ENCODE data around the gene LPAR1.

LPAR1 gene

DNA sequence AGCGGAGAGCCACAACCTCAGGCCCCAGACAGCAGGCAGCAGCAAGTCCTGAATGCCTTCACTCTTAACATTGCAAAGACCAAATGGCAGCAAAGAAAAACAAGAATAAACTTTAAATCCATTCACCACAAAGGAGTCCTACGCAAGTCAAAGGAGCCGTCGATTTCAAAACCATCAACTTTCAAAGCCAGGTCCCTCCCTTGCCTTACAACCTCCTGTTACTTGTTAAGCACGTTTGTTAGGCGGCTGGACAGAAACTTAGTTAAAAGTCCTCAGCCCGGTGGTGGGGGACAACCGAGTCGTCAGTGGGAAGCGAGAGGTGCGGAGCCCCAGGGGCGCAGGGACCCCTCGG, 938 bp downstream of the LPAR1 start:
- no peak for DNase-seq

- no peak for DNase-seq
These were observed 1.3 kb downstream of the LPAR1 start for GRCh38 chr9:111036946-111037345.

DNA sequence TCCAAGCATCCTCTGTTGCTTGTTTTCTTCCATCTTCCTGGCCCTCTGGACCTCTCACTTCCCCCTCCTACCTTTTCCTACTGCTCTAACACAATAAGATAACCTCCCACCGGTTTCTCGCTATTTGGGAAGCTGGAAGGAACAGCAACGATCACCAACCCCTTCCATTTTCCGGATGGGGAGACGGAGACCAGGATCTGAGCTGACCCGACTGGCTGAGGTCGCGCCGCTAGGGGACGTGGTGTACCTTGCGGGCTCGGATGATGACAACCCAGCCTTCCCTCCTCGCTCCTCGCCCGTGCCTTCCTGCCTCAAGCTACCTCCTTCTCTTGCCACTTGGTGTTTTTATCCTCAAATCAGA, 1.9 kb downstream of the LPAR1 start:
- peak; percentile 74 for DNase-seq

DNA sequence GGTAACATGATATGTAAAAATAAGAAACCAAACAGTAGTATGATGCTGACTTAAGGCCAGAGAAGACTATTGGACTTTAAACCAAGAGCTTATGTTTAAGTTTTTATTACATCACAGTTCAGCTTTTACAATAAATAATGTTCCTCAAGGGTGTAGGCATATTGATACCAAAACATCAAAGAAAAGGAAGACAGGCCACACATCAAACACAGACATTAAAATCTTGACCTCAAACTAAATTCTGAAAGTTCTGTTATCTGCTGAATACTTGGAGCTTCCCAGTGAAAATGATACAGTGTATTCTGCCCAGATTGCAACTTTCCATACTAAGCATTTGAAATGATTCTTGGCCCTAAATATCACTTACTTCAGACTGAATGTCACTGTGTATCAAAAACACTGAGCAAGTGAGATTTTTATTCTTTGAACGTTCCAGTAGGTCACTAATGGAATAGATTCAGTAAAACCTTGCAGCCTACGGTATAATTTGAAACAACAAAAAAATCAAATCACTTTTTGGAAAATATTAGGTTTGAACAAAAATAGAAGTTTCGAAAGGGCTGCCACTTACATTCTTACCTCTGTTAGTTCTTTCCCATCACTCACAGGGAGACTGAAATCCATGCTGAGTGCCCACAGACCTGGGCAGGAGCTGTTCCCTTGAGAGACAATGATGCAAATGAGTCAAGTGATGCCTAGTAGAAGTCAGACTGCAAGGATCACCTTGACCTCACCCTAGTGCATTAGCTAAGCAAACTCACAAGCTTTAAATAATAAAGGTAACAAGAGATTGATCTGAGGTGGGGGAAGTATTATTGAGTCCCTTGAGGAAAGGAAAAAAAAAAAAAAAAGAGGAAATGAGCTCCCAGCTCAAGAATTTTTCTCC, 2.5 kb downstream of the LPAR1 start:
- DNase-seq = no peak

- DNase-seq = no peak
These were observed 3.3 kb downstream of the LPAR1 start for GRCh38 chr9:111034898-111035539.

DNA sequence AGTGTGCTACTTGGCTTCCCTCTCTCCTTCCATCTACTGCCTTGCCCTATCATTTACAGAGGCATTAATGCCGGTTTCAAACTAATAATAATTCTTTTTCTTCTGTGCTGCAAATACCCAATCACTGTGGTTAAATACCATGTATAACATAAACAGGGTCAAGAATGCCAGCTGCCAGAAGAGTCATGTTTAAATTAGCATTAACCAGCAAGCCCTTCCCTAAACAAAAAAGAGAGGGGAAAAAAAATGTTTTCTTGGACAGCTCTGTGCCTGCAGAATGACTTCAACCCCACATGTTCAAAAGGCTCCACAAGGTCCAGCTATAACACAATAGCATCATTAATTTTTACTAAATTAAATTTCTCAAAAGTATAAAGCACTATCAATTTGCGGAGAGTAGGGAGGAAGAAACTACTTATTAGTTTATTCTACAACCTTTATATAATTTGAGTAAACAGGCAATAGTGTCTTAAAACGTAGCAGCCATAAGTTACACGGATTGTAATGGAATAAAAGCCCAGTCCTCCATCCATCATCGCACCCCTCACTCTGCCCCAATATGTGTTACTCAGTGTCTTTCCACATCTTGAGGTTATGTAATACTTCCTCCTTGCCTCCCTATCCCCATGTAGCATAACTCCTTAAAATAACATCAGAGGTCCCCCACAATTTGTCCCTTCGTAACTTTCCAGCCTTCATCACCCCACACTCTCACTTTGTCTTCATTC, 3.9 kb downstream of the LPAR1 start:
- DNase-seq = no peak

DNA sequence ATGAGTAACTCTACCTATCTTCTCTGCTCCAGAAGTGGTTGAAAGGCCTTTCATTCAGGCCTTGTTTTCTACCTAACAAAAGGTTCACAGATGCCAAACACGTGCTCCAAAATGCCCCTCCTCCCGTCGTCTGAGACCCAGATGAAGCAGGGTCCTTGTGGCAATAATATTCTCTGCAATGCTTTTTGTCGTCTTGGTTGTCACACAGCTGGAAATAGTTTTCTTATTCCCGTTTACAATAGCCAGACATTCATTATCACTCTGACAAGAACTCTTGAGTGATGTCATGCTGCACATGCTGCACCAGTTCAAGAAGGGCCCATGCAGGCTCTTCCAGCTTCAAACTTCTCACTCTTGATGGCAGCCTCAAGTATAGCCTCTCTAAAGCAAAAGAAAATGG, 7.8 kb downstream of the LPAR1 start:
- no peak for DNase-seq

DNA sequence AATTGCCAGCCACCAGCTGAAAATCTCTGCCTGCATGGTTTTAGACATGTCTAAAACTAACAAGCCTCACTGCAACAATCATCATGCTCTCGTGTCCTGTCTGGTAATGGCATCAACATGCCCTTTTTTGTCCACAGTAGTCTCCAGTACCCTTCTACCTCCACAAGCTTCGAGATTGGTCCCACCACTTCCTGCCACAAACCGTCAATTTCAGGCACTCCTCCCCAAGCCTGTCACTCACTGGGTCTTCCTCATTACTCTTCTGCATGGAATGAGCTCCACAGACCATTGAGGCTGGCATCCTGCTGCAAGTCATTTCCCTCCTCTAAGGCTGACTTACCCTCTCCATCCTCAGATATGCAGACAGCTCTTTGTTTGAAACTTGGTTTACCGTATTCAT, 9.0 kb downstream of the LPAR1 start:
- no peak for DNase-seq

DNA sequence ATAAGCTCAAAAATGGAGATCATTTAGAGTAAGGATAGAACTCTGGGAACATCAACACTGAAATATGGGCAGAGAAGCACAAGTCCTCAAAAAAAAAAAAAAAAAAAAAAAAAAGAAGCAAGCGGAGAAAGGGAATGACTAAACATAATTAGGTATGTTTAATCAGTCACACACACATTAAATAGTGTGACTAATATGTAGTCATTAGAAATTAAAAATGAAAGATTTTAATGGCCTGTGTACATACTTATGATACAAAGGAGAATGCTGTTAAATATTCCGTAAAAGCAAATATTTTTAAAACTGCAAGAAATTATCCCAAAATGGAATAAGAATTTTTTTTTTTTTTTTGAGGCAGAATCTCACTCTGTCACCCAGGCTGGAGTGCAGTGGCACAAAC, 10.5 kb downstream of the LPAR1 start:
- no peak for DNase-seq

DNA sequence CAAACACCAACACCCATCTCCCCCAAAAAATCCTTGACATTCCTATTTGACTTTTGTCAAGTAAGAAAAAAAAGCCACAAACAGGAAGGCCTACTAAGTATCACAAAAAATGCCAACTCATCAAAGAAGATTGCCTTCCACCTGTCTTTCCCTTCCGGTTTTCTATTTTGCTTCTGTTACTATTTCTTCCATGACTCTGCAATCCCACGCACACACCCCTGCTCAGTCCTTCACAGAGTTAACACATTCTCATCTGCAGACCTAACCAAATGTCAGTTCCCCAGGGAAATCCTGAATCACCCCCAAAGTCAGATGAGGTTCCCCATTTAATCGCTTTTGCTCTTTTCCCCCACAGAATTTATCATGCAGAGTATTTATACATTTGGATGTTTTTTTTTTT, 15.1 kb downstream of the LPAR1 start:
- DNase-seq = no peak

DNA sequence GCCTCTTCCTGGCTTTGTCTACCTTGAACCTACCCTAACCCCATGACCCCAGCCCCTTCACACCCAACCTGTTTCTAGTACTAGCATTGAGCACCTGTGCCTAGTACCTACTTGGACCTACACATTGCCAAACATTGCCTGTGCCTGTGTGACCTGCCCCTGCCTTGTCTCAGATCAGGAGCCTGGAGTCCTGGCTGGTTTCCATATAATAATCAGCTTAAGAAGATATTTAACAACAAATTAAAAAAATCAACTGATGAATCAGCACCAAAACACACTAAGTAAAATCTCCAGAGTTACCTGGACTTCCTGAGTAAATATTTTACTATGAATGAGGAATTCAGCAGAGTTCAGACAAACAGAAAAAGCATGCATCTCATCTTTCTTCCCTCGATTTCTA, 17.7 kb downstream of the LPAR1 start:
- no peak for DNase-seq

GRCh38 chr9:111016426-111017045, 21.7 kb downstream of the LPAR1 start:
- DNase-seq = no peak

- DNase-seq = no peak
These were observed 22.3 kb downstream of the LPAR1 start for GRCh38 chr9:111016016-111016415.

GRCh38 chr9:111013707-111014106, 24.6 kb downstream of the LPAR1 start:
- DNase-seq = no peak

- DNase-seq = no peak
These were observed 25.0 kb downstream of the LPAR1 start for GRCh38 chr9:111013250-111013649.

GRCh38 chr9:111008158-111009075, 29.9 kb downstream of the LPAR1 start:
- DNase-seq = no peak

DNA sequence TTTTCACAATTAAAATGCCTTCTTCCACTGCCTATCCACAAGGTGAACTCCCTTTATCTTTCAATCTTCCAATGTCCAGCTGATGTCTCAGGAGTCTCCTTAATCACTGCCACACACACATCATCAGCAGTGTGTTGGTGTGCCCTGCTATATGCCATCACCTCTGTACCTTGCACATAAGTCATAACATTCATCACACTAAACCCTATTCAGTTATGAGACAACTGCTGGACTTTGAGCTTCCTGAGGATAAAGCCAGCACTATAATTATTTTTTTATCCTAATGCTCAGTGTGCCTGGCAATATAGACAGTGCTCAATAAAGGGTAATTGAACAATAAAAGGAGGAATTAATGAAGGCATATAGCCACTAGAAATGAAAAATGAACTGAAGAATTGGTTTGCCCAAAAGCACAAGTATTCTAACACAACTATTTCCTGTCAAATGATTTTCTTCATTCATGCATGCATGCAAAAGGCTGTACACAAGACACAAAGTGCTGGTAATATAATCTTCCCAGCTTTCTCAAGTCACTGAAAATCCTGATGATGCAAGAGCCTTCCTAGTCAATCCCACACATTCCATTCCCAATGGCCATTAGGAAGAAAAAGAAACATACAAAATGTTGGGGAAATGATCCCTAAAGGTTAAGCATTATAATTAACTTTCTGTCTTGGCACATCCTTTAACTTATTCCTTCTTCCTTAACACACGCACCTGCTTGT, 32.4 kb downstream of the LPAR1 start:
- no peak for DNase-seq

- no peak for DNase-seq
These were observed 33.3 kb downstream of the LPAR1 start for GRCh38 chr9:111004936-111005335.

DNA sequence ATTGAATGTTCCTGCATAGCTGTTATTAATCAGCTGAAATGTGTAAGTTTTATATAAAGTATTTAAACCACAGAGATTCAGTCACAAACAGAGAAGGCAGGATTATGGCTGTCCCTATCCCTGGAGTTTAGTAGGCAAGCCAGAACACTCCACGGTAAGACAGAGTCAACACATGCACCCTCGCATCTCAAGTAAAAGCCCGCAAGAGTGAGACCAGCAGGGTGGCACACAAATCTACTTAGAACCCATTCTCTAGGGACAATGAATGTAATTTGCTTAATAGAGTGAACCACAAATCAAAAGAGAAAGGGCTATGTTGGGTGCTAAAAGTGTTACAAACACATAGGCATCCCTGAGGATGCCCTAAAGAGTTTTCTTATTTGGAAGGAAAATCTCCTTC, 35.1 kb downstream of the LPAR1 start:
- DNase-seq = no peak

DNA sequence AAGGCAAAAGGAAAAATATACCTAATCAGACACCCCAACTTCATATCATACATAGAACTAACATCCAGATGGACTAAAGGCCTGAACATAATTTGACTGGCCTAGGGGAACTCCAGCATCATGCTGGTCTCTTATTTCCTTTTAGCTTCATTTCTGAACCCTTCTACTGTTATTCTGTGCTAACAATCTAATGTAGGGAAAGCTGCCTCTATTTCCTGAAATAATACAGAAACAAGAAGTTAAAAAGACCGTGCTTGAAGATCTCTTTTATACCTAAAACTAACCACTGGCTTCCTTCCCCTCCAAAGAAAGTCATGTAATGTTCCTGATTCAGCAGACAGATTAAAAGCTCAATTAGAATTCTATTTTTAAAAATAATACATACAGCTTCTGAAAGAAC, 36.7 kb downstream of the LPAR1 start:
- DNase-seq = no peak

DNA sequence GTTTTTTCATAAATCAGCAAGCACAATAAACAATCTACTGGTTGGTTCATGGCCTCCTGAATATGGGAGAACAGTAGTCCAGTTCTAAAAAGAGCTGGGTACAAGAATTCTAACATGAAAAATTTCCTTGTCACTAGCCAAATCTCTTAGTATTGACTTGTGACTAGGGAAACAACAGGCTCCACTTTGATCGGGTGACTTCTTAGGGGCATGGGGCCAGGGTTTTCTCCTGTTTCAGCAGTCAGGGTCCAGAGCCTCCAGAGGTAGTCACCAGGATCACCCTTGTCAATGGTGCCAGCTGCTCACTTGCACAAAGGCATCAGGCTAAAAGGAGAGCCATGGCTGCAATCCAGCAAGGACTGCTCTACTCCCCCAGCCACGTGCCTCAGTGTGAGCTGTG, 38.1 kb downstream of the LPAR1 start:
- no peak for DNase-seq

GRCh38 chr9:110999379-110999778, 38.9 kb downstream of the LPAR1 start:
- DNase-seq = no peak

All from right forelimb (tissue), 1 donor.